GM21447 (cell line): Measurements from ENCODE around the gene SH3PXD2A.

Experiments used
- ATAC-seq: cut with Tn5 transposase; IDR thresholded peaks from one replicate; pipeline ENCODE4 v1.9.1; 2021; ENCODE audit not compliant: unreplicated experiment

The SH3PXD2A gene

DNA sequence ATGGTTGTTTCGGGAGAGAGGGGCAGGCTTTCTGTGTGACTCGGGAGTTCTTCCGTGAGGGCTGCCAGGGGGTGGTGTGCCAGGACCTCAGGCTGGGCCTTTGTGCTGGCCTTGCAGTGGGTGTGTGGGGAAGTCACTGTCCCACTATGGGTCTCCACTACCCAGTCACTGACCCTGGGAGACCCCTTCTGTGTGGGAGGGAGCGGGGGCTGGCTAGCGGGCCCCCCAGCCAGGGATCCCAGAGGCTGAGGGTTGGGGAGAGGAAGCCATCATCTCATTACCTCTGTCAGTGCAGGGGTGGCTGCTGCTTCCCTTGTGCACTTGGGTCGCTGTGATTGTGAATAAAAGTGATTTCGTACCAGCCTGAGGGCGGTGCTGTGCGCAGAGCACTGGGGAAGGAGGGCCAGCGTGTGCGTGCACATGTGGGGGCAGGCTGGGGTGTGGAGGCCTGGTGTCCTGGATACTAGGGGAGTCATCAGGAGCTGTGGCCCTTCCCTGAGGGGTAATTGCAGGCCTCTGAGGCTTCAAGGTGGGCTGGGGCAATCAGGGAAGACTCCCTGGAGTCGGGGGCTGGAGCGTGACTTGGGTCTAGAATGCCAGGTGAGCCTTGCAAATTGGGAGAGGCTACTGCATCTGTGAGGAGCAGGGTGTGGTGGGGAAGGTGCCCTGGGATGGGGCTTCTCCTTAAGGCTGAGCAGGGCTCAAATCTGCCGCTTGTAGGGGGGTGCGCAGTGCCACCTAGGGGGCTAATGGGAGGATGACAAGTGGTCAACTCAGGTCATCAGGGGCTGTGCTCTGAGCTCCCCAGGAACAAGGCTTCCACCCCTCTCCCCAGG, 263.0 kb downstream of the SH3PXD2A start:
- peak; percentile 80 for ATAC-seq

DNA sequence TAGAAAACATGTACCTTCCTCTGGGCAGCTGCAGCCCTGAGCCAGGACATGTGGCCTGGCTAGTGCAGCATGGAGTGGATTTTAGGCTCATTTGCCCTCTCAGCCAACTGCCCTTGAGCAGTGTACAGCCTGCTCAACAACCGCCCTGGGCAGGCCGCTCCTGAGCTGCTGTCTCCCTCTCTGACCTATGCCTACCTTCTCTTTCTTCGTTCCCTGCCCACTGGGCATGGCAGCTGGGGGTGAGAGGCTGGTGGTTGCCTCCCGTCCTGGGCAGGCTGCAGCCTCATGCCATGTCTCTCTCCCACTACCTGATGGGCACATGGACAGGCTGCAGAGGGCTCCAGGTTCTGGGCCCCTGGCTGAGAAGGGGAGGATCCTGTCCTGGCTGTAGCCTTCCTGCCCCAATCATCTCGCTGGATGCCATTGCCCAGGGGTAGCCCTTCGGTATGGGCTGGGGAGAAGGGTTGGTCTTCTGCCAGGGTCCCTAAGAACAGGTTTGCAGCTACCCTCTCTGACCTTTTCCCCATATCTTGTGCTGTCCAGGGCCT, 264.6 kb downstream of the SH3PXD2A start:
- ATAC-seq, result no peak

DNA sequence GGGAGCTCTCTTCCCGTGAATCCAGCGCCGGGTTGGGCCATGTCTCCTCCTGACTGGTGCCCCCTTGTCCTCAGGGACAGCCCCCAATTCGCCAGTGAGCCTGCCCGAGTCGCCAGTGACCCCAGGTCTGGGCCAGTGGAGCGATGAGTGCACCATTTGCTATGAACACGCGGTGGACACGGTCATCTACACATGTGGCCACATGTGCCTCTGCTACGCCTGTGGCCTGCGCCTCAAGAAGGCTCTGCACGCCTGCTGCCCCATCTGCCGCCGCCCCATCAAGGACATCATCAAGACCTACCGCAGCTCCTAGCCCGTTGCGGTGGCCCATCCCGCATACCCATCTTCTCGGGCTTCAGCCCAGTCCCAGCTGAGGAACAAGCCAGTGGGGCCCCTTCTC, 265.3 kb downstream of the SH3PXD2A start:
- no peak for ATAC-seq

DNA sequence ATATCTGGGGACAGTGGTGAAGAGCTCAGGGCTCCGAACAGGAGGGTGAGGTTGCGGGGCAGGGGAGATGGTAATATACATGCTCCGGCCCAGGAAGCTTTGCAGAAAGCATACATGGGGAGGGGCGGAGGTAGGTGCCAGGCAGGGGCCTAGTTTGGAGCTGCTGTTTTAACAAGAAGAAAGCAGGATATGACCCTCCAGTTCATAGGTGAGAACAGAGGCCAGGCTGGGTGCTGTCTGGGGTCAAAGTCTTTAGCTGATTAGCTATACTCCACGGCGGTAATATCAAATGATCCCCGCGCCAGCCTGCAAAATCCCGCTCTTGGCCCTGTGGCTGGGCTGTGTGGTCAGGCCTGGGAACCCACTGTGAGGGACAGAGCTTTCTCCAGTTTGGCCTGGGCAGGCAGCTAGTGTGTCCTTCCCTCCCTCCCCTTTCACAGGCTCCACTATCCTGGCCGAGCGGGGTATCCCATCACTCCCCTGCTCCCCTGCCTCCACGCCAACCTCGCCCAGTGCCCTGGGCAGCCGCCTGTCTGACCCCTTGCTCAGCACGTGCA, 266.2 kb downstream of the SH3PXD2A start:
- no peak for ATAC-seq

DNA sequence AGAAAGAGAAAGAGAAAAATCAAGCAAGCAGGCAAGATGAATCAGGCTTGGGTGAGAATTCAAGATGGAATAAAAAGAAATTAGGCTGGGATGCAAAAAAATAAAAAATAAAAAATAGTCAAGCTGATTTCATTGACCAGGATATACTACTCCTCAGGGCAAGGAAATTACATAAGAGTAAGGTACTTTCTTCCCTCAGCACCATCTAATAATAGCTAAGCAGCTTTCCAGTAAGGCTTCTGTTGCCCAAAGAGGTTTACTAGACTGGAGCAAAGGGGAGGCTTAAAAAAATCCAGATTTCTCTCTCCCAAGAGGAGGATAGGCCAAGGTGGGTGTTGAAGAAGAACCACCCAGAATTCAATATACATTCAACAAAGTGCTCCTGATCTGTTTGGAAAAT, 268.3 kb downstream of the SH3PXD2A start:
- ATAC-seq, result no peak

DNA sequence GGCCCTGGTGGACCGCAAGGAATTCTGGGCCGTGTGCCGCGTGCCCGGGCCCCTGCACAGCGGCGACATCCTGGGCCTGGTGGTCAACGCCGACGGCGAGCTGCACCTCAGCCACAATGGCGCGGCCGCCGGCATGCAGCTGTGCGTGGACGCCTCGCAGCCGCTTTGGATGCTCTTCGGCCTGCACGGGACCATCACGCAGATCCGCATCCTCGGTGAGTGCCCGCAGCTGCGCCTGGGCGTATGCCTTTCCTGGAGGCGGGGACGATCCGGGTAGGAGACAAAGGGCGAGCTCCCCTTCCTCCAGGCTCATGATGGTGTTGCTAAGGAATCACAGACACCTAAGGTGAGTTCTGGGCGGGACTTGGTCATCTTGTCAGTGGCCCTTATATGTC, 270.4 kb downstream of the SH3PXD2A start:
- no peak for ATAC-seq

DNA sequence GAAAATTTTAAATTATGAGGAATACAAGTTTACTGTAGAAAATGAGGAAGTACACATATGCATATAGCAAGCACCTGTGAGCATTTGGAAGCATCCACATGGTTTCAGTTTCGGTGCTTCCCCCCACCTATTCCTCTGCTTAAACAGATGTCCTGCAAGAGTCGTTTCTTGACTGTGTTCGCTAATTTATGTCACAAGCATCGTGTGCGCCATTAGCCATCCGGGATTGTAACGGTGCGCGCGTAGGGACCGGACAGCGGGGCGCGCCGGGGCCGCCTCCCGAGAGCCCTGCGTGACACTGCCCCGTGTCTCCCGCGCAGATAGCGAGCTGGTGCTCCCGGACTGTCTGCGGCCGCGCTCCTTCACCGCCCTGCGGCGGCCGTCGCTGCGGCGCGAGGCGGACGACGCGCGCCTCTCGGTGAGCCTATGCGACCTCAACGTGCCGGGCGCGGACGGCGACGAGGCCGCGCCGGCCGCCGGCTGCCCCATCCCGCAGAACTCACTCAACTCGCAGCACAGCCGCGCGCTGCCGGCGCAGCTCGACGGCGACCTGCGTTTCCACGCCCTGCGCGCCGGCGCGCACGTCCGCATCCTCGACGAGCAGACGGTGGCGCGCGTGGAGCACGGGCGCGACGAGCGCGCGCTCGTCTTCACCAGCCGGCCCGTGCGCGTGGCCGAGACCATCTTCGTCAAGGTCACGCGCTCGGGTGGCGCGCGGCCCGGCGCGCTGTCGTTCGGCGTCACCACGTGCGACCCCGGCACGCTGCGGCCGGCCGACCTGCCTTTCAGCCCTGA, 271.0 kb downstream of the SH3PXD2A start:
- ATAC-seq, result no peak

DNA sequence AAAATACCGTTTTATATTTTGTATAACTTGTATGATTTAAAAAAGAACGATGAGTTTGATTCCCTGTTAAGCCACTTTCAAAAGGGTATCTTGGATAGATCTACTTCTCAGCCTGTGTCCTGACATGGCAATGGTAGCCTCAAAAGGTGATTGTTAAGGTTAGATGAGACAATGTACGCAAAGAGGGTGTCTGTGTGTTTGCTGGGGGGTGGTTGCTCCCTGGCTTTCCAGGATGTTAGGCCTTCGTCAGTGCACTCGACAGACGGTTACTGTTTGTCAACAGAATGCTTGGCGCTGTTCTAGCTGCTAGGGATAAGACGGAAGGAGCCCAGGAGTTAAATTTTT, 271.5 kb downstream of the SH3PXD2A start:
- ATAC-seq, result no peak

DNA sequence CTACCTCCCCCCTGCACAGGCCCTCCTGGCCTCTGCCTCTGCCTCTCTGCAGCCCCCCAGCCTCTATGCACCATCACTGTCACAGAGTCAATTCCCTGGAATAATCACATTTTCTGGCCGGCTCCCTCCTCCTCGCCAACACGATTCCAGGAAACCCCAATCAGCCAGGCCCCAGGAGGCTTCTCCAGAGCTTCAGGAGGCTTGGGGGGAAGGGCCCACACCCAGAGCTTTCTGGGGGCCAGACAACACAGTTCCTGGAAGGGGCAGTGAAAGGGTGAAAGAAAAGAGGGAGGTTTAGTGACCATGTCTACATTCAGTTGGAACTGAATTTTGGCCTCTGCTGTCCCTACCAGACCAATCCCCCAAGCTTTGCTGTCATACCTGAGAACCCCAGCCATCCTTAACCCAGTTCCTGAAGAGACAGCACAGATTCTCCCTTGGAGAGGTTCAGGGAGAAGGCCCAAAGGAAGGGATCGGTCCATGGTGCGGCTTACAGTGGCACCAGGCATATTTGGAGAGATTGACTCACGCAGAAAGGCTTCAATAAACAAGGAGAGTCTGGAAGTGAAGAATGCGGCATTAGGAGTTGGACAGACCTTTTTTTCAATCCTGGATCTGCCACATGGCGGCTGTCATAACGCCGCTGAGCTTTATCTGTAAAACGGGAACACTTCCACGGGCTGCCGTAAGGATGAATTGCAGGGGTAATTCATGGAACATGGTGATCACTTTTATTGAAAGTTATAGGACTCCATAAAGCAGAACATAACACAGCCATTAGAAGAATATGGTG, 272.8 kb downstream of the SH3PXD2A start:
- ATAC-seq, result no peak

DNA sequence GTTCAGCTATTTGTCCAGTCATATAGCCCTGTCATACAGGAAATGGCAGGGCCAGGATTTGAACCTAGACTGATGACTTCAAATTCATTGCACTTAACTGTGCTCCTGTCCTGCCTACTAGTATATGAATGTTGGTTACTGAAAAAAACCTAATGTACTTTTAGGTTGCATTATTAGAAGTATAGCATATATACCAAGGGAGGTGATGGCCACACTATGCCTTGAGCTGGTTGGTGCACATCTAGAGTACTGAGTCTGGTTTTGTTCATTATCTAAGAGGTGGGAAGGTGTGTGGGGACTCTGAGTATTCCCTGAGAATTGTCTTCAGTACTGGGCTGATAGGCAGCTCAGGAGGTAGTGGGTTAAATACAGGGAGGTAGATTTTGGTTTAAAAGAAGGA, 273.9 kb downstream of the SH3PXD2A start:
- ATAC-seq, result no peak

DNA sequence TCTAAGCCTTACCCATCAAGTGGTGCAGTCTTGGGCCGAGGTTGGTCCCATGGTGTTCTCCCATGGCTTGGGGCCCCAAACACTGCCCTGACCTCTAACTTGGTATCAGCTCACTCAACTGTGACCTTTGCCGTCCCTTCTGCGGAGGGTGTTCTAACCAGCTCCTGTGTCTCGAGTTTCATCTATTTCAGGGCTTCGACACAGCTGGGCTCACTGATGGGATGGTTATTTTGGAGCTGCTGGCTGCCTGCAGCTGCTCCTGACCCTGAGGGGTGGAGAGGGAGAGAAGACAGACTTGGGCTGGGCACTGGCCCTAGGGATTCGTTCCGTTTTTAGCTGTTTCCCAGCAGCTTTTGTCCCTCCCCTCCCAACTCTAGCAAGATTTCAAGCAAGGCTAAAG, 274.9 kb downstream of the SH3PXD2A start:
- no peak for ATAC-seq

DNA sequence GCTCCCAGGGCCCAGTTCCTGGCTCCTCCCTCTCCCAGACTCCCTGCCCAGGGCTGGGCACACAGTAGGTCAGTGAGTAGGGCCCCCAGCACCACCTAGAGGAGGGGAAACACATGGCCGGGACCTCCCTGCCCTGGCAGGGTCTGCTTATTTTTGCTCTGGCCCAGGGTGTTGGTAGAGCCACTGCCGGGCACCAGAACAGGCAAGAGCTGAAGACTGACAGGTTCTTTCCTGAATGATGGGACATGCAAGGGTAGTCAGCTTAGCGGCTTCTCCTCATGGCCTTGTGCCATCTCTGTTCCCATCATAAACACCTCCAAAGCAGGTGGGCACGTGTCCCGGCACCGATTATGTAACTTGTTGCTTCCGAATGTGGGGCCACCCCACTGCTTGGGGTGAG, 275.4 kb downstream of the SH3PXD2A start:
- no peak for ATAC-seq

DNA sequence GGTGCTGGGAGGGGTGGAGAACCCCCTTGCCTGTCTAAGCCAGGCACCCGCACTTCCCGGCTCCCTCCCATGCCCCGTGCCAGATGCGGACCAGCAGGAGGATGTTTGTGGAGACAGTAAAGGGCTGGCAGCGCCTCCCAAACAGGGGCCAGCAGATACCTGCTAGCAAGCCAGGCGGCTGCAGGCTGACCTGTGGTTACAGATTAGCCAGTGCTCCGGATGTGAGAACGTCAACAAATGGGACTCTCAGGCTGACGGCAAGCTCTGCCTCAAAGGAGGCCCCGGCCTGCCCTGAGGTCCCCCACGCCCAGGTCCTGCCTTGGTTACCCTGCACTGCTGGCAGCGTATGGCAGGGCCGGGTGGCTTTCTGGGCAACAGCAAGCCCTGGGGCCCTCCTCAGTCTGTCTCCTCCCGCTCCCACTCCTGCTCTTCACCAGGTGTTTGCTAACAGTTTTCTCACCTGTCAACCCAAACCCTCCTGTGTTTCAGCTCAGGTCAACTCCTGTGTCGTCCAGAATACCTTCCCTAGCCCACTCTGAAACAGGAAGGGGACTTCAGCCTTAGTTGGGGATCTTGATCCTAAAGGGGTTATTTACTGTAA, 276.5 kb downstream of the SH3PXD2A start:
- ATAC-seq, result no peak

DNA sequence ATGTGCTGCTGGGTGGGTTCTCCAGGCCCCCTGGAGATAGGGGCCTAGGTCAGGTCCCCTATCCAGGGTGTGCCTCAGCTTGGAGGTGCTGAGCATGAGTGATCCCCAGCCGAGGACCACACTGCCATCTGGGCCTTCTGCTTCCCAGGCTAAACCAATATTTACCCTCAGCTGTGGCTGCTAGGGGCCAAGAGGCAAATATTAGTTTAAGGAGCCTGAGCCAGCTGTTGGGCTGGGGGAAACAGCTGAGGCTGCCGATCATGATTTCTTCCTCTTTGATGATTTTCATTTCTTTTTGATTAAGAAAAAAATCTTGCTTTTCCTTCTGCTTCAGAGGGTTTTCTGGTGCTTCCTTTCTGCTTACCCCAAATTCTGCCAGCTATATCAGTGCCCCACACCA, 278.5 kb downstream of the SH3PXD2A start:
- ATAC-seq, result no peak

DNA sequence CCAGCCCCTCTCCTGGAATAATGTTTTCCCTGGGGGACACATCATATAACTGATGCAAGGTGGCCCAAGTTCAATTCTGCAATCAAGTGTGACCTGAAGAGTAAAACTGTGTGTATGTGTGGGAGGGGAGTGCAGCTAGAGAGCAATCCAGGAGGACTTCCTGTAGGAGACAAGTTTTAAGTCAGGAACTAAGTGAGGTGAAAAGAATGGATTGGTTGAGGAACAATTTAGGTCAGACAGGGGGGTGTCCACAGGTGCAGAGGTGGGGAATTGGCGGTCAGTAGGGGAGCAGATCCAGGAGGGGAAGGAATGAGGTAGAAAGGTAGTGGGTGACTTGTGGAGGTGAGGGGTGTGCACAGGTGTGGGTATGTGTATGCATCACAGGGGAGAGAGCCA, 279.3 kb downstream of the SH3PXD2A start:
- ATAC-seq, result no peak

DNA sequence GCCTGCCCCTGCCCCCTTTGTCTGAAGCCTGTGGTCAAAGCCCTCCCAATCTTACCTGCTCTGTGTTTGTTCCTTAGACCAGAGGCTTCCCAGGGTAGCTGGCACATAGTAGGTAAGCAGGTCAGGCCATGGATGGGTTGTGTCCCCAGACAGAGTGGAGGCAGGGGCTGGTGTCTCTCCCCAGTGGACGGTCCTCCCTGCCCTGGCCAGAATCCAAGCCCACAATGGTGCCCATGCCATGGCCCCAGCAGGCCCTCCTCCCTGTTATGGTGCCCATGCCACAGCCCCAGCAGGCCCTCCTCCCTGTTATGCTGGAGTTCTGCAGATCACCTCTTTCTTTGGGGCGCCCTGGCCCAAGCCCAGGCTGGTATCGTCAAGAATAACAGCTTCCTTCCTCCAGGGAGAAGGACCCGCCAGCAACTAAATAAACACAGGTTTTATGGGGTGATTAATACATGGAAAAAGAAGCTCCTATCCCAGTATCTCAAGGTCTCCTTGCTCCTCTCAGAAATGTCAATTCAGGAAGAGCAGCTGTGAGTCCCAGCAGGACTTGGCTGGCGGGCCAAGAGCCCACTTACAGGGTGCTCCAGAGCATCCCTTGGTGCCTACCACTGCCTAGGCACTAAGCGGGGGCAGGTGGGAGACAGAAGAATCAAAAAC, 279.8 kb downstream of the SH3PXD2A start:
- ATAC-seq, result no peak

DNA sequence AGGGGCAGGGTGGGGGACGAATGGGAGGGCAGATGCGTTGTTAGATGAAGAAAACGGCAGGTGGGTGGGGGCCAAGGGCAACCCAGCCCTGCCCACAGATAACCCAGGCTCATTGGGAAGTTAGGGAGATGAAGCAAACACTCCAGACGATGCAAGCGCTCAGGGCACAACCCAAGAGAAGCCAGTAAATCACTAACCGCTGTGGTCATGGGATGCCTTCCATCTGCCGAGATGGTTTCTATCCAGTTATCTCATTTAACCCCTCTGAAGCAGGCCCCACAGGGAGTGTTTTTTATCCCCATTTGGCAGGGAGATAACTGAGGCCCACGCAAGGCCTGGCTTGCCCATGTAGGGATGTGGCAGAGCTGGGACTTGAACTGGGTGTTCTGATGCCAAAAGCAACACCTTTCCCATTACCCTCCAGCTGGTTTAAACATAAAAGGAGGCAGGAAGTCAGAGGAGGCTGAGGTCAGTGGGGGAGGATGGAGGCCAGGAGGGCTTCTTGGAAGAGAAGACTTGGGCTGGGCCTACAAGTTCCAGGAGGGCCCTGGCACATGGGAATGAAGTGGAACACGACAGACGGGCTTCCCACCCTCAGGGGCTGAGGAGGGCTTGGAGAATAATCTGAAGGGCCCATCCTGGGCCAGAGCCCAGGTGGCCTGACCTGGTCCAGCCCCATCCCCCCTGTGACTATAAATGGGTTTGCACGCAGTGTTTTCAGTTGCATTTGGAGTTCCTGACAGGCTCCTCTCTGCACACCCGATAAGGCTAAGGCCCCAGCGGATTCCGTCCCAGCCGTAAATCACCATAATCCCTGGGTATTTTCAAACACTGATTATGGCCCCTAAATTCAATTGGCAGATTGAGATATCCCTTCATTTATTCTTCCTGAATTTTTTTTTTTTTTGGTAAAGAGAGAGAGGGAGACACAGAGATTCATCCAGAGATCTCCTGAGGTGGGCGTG, 281.0 kb downstream of the SH3PXD2A start:
- no peak for ATAC-seq

DNA sequence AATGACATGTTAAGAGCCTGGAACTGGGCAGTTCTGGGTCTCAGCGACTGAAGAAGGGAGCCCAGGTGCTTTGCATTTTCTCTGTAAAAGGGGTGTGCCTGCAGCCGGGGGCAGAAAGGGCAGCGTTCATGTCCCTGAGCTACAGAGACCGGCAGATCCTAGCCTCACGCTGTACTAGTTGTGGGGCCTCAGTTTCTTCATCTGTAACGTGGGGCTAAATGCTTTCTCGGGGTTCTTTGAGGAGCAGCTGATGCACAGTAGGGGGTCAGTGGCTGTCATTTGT, 282.2 kb downstream of the SH3PXD2A start:
- no peak for ATAC-seq
